Stimulated activated naive CD8-positive, alpha-beta T cell treated with anti-CD3 and anti-CD28 coated beads, Interleukin-15, amount 100 ng/mL, for 72 hours (primary cell): ENCODE results near the gene NKD1.

Experiments used
- ATAC-seq: fragments of 150-1000 bp; cut with Tn5 transposase; 2 replicates; pipeline ENCODE4 v1.10.0; 2021; ENCODE audit warnings: mild to moderate bottlenecking, moderate library complexity
- DNase-seq, 2 donors: peaks; one replicate each; pipeline ENCODE4 v3.0.0; 2021 to 2022
- H3K27ac Mint-ChIP-seq, 2 donors: one replicate each; pipeline ENCODE4 v1.8.0; 2022; ENCODE audit warnings: mild to moderate bottlenecking in 2 of 2, mixed read lengths in 2 of 2, moderate library complexity in 2 of 2
- H3K27me3 Mint-ChIP-seq: one replicate; pipeline ENCODE4 v1.8.0; 2022; ENCODE audit warnings: mixed read lengths
- H3K4me1 Mint-ChIP-seq: one replicate; pipeline ENCODE4 v1.8.0; 2022; ENCODE audit warnings: mild to moderate bottlenecking, mixed read lengths
- H3K4me3 Mint-ChIP-seq, 2 donors: one replicate each; pipeline ENCODE4 v1.8.0; 2022; ENCODE audit warnings: mild to moderate bottlenecking in 2 of 2, mixed read lengths in 2 of 2, moderate library complexity in 1 of 2
- H3K9me3 Mint-ChIP-seq, 2 donors: one replicate each; pipeline ENCODE4 v1.8.0; 2022; ENCODE audit warnings: mixed read lengths in 2 of 2

NKD1 gene

DNA sequence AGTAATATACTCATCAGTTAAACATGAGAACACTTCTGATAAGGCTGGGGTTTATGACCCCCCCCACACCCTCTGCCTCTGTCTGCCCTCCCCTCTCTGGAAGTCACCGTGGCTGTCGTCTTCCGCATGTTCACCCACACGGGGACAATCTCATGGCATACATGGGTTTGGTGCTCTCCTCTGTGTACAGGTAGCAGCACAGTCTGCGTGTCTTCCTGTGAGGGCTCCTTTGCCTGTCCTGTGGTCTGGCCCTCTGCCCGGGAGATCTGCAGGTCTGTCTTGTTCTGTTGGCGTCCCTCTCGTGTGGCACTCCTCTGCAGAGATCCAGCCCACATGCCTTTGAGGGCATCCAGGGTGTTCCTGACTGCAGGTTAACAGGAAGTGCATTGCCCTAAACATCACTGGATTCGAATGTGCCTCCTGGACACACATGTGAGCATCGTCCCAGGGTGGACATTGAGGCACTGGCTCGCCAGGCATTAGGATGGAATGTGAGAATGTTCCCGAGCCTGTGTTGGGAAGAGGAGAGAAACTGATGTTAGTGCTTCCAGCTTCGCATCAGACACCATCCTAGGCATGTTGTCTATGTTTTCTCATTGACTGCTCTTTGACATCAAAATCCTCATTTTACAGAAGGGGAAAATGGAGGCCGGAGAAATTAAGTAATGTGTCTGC, 54.5 kb downstream of the NKD1 start:
- no peaks in the 10 kb centered on the region for H3K27me3 Mint-ChIP-seq
- ATAC-seq (peak; percentile 52), DNase-seq (peak in 1 of 2 donors; percentile 21)
- H3K4me1 Mint-ChIP-seq = peaks cover 32% of the 10 kb centered on the region
- H3K9me3 Mint-ChIP-seq = no peaks in the 10 kb centered on the region
- H3K27ac Mint-ChIP-seq = peak overlapping the region; percentile 34 to 57
- peak overlapping the region in 1 of 2 donors; percentile 31 for H3K4me3 Mint-ChIP-seq

DNA sequence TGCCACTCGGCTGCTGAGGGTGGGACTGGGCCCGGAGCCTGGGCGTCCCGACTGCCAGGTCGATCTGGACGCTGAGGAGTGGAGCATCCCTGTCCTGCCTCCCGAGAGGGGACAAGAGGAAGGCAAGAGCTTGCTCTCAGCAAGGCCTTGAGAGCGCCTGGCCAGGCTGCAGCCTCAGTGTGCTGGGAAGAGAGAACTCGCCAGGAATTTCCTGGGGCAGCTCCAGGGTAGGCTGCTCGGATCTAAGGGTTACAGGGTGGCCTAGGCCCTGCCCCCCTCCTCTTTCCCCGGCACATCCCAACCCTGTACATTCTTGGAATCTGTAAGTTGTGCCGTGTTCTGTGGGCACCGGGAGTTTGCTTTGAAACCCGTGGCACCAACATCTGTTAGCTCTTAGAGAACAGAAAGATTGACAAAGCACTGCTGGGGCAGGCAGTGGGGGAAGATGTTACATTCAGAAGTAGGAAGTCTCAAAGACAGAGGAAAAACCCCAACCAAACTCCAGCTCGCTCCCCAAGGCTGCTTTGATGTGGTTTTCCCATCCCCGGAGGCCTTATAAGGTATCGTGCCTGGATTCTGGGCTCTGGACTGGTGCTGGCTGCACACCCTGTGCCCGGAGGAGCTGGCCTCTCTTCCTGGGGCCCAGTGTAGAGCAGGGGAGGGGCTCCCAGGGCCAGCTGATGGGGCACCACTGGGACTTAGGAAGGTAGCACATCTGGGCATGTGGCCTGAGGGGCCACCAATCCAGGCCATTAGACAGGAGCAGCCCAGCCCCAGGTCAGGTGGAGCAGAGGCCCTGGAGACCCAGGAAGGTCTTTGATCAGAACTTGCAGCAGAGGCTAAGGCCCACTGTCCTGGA, 55.2 kb downstream of the NKD1 start:
- no peak for DNase-seq
- Mint-ChIP-seq H3K4me1 (peaks cover 32% of the 10 kb centered on the region), H3K27ac (peak overlapping the region in 1 of 2 donors; percentile 83), H3K27me3 (no peaks in the 10 kb centered on the region), H3K9me3 (no peaks in the 10 kb centered on the region), H3K4me3 (no peak overlapping the region)
- ATAC-seq = no peak

- ATAC-seq (no peak), DNase-seq (no peak)
- H3K27me3 Mint-ChIP-seq = no peaks in the 10 kb centered on the region
- H3K27ac Mint-ChIP-seq = peak overlapping the region in 1 of 2 donors; percentile 83
- H3K4me3 Mint-ChIP-seq = no peak overlapping the region
- no peaks in the 10 kb centered on the region for H3K9me3 Mint-ChIP-seq
- peaks cover 32% of the 10 kb centered on the region for H3K4me1 Mint-ChIP-seq
Measured at GRCh38 chr16:50604065-50604418, 55.8 kb downstream of the NKD1 start.

- Mint-ChIP-seq H3K4me3 (no peak overlapping the region), H3K27ac (no peak overlapping the region)
- no peak for DNase-seq
Measured at GRCh38 chr16:50604610-50605009, 56.4 kb downstream of the NKD1 start.

DNA sequence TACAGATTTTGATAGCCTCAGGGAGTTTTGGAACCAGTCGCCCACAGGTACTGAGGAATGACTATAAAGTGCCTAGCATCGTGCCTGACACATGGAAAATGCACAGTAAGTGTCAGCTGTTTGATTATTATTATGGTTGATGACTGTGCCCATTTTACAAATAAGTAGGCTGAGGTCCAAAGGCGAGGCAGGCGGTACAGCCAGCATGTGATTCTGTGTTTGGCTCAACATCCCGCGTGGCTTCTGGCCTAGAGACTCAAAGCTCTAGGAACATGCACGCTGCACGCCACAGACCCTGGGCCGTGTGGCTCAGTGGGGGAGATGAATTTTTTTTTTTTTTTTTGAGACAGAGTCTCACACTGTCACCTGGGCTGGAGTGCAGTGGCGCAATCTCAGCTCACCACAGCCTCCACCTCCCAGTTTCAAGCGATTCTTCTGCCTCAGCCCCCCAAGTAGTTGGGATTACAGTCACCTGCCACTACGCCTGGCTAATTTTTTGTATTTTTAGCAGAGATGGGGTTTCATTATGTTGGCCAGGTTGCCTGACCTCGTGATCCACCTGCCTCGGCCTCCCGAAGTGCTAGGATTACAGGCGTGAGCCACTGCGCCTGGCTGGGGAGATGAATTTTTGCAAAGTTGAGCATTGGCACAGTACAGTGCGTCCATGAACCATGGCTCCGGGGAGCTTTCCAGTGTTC, 57.7 kb downstream of the NKD1 start:
- no peak overlapping the region for H3K4me3 Mint-ChIP-seq
- no peak overlapping the region for H3K27ac Mint-ChIP-seq
- H3K4me1 Mint-ChIP-seq = peaks cover 32% of the 10 kb centered on the region
- ATAC-seq (no peak), DNase-seq (no peak)
- H3K9me3 Mint-ChIP-seq = no peaks in the 10 kb centered on the region
- no peaks in the 10 kb centered on the region for H3K27me3 Mint-ChIP-seq

More at GRCh38 chr16:50604610-50605009, 56.4 kb downstream of the NKD1 start:
- H3K9me3 Mint-ChIP-seq = no peaks in the 10 kb centered on the region
- no peaks in the 10 kb centered on the region for H3K27me3 Mint-ChIP-seq
- ATAC-seq = no peak
- H3K4me1 Mint-ChIP-seq = peaks cover 32% of the 10 kb centered on the region

GRCh38 chr16:50606431-50607050, 58.3 kb downstream of the NKD1 start:
- peaks cover 36% of the 10 kb centered on the region for H3K4me1 Mint-ChIP-seq

DNA sequence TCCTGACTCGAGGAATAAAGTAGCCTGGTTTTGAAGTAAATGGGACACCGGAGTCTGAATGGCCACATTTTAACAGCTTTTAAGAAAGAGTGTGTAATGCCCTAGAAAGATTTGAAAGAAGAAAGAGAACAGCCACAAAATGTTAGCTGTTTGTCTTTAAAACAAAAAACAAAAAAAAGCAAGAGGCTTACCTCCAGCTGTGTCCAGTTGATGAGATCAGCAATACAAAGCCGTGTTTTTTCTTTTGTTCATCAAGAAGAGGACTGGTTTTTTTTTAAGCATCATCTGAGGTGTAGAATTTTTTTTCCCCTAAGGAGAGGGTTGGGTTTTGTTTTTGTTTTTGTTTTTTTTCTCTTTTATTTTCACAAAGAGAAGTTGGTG, 58.8 kb downstream of the NKD1 start:
- Mint-ChIP-seq H3K4me1 (peaks cover 34% of the 10 kb centered on the region), H3K27ac (no peak overlapping the region), H3K9me3 (no peaks in the 10 kb centered on the region), H3K4me3 (no peak overlapping the region), H3K27me3 (no peaks in the 10 kb centered on the region)
- ATAC-seq (no peak), DNase-seq (no peak)

More at GRCh38 chr16:50606431-50607050, 58.3 kb downstream of the NKD1 start:
- Mint-ChIP-seq H3K27me3 (no peaks in the 10 kb centered on the region), H3K9me3 (no peaks in the 10 kb centered on the region), H3K27ac (no peak overlapping the region), H3K4me3 (no peak overlapping the region)
- DNase-seq (no peak), ATAC-seq (no peak)

GRCh38 chr16:50607447-50607846, 59.3 kb downstream of the NKD1 start:
- Mint-ChIP-seq H3K27me3 (no peaks in the 10 kb centered on the region), H3K27ac (no peak overlapping the region), H3K4me1 (peaks cover 30% of the 10 kb centered on the region), H3K4me3 (no peak overlapping the region), H3K9me3 (no peaks in the 10 kb centered on the region)
- no peak for ATAC-seq
- DNase-seq = no peak

- ATAC-seq (no peak), DNase-seq (no peak)
- Mint-ChIP-seq H3K4me3 (no peak overlapping the region), H3K27me3 (no peaks in the 10 kb centered on the region), H3K9me3 (no peaks in the 10 kb centered on the region), H3K4me1 (peaks cover 24% of the 10 kb centered on the region), H3K27ac (no peak overlapping the region)
Measured at GRCh38 chr16:50607970-50608557, 59.9 kb downstream of the NKD1 start.

GRCh38 chr16:50609049-50609448, 60.9 kb downstream of the NKD1 start:
- Mint-ChIP-seq H3K9me3 (no peaks in the 10 kb centered on the region), H3K4me1 (peaks cover 14% of the 10 kb centered on the region), H3K27me3 (no peaks in the 10 kb centered on the region), H3K4me3 (no peak overlapping the region), H3K27ac (no peak overlapping the region)
- no peak for DNase-seq
- ATAC-seq = no peak

DNA sequence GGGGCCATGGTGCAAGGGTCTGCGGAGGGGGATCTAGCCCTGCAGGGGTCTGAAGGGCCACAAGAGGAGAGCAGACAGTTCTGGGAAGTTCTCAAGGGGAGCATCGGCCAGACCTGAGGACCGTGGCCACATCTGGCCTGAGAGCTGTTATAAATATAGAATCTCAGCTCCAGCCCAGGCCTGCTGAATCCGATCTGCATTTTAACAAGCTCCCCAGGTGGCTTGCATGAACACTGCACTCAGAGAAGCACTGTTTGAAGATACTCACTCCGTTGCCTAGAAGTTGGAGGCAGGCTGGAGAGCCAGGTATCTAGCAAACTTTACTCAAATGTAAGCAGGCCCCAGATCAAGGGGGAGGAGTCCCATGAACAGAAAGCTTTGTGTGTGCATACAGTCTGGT, 61.3 kb downstream of the NKD1 start:
- no peaks in the 10 kb centered on the region for H3K9me3 Mint-ChIP-seq
- no peaks in the 10 kb centered on the region for H3K27me3 Mint-ChIP-seq
- no peak for ATAC-seq
- no peak for DNase-seq
- no peak overlapping the region for H3K27ac Mint-ChIP-seq
- H3K4me1 Mint-ChIP-seq = peaks cover 14% of the 10 kb centered on the region
- no peak overlapping the region for H3K4me3 Mint-ChIP-seq

GRCh38 chr16:50610331-50611262, 62.4 kb downstream of the NKD1 start:
- H3K9me3 Mint-ChIP-seq = no peaks in the 10 kb centered on the region
- H3K27ac Mint-ChIP-seq = peak overlapping the region in 1 of 2 donors; percentile 20
- DNase-seq = no peak
- peaks cover 14% of the 10 kb centered on the region for H3K4me1 Mint-ChIP-seq
- H3K27me3 Mint-ChIP-seq = no peaks in the 10 kb centered on the region
- H3K4me3 Mint-ChIP-seq = no peak overlapping the region
- ATAC-seq = no peak

GRCh38 chr16:50611332-50611934, 63.2 kb downstream of the NKD1 start:
- no peak for ATAC-seq
- Mint-ChIP-seq H3K27me3 (no peaks in the 10 kb centered on the region), H3K4me1 (peaks cover 14% of the 10 kb centered on the region), H3K27ac (peak overlapping the region; percentile 46 to 59), H3K4me3 (no peak overlapping the region), H3K9me3 (no peaks in the 10 kb centered on the region)
- no peak for DNase-seq
